HepG2 (cell line): Measurements from ENCODE around the gene ADGRF5. TPM values are rescaled to one million over a fixed set of nuclear protein-coding genes. Genes with fewer than 3 reads are reported as not detected.

Experiments
- AKAP8 ChIP-seq: sonication (generic); formaldehyde crosslinking; IDR thresholded peaks from 2 replicates; pipeline ENCODE4 v1.5.1; 2020; ENCODE audit warnings: mild to moderate bottlenecking, missing genetic modification reagents
- FOXO4 ChIP-seq: sonication (generic); formaldehyde crosslinking; conservative IDR thresholded peaks from 2 replicates; pipeline ENCODE4 v1.8.1; 2023; ENCODE audit warnings: missing genetic modification reagents
- JUN ChIP-seq: sonication (generic); formaldehyde crosslinking; IDR thresholded peaks from 2 replicates; pipeline ENCODE4 v1.4.0; 2020; ENCODE audit warnings: mild to moderate bottlenecking, missing genetic modification reagents
- KLF16 ChIP-seq, 2 experiments: sonication (generic) in 1 of 2; formaldehyde crosslinking in 1 of 2; IDR thresholded peaks; 2 replicates each; pipeline versions ENCODE4 v1.6.1 to v1.8.0; 2016 to 2023; ENCODE audit warnings: missing genetic modification reagents in 2 of 2, missing compliant biosample characterization in 1 of 2
- MLXIP ChIP-seq: sonication (generic); formaldehyde crosslinking; IDR thresholded peaks from 2 replicates; pipeline ENCODE4 v1.9.0; 2021; ENCODE audit warnings: missing genetic modification reagents, borderline replicate concordance
- PAX8 ChIP-seq: sonication (generic); formaldehyde crosslinking; IDR thresholded peaks from 2 replicates; pipeline ENCODE4 v1.8.0; 2022; ENCODE audit warnings: mild to moderate bottlenecking, missing genetic modification reagents, borderline replicate concordance
- RFX1 ChIP-seq: fragments of 450-650 bp; IDR thresholded peaks from 2 replicates; pipeline ENCODE4 v1.6.1; 2017
- SMAD9 ChIP-seq: sonication (generic); formaldehyde crosslinking; IDR thresholded peaks from 2 replicates; pipeline ENCODE4 v1.5.1; 2020; ENCODE audit warnings: mild to moderate bottlenecking, missing genetic modification reagents
- TGIF2 ChIP-seq: IDR thresholded peaks from 2 replicates; pipeline ENCODE4 v1.6.1; 2016; ENCODE audit warnings: control low read depth, missing compliant biosample characterization
- THAP11 ChIP-seq: IDR thresholded peaks from 2 replicates; pipeline ENCODE4 v1.6.1; 2016; ENCODE audit warnings: missing biosample characterization, missing genetic modification reagents
- ZBED4 ChIP-seq: sonication (generic); formaldehyde crosslinking; IDR thresholded peaks from 2 replicates; pipeline ENCODE4 v1.4.0; 2020; ENCODE audit warnings: missing genetic modification reagents, borderline replicate concordance
- ZBTB43 ChIP-seq: sonication (generic); formaldehyde crosslinking; conservative IDR thresholded peaks from 2 replicates; pipeline ENCODE4 v1.4.0; 2020; ENCODE audit warnings: missing genetic modification reagents
- ZBTB7A ChIP-seq: sonication (generic); formaldehyde crosslinking; IDR thresholded peaks from 2 replicates; pipeline ENCODE4 v1.8.0; 2022; ENCODE audit warnings: mild to moderate bottlenecking, missing genetic modification reagents
- ZFP36 ChIP-seq: fragments of 150-350 bp; IDR thresholded peaks from 2 replicates; pipeline ENCODE4 v1.6.1; 2018; ENCODE audit warnings: borderline replicate concordance, low read length, low read depth; ENCODE audit not compliant: partially characterized antibody
- ZNF512B ChIP-seq: sonication (generic); formaldehyde crosslinking; IDR thresholded peaks from 2 replicates; pipeline ENCODE4 v1.5.1; 2020; ENCODE audit warnings: missing genetic modification reagents, mild to moderate bottlenecking, borderline replicate concordance
- ZNF550 ChIP-seq: sonication (generic); formaldehyde crosslinking; IDR thresholded peaks from 2 replicates; pipeline ENCODE4 v1.4.0; 2020; ENCODE audit warnings: mild to moderate bottlenecking, missing genetic modification reagents, borderline replicate concordance
- polyA plus RNA-seq, 8 experiments: library from polyadenylated mRNA; depleted of rRNA in 3 of 8; stranded (reverse) in 7 of 8; unstranded in 1 of 8; fragments of >200 nt; fragmentation: Illumina TruSeq in 4 of 8; extraction: Trizol in 4 of 8; gene quantifications; 2 replicates each; pipeline versions ENCODE4 v1.2.1 to v1.2.3, GENCODE V29; 2011 to 2016; ENCODE audit warnings: low read depth in 4 of 8, missing spikeins in 1 of 8, mixed read lengths in 1 of 8; ENCODE audit not compliant: insufficient read depth in 1 of 8
- total RNA-seq, 5 experiments: library from RNA; depleted of rRNA; stranded (reverse); fragments of >200 nt; fragmentation: Illumina TruSeq; extraction: Trizol; gene quantifications; 2 replicates each; pipeline ENCODE4 v1.2.3, GENCODE V29; 2016; ENCODE audit warnings: low read depth in 1 of 5

Gene ADGRF5
- total and polyA plus RNA-seq, 2 of the 13 experiments (the other 11 are each of a cell fraction or from before 2014, with no cell fraction given) = not detected

- peak; percentile 66; the same call in 1 of the 2 replicates for TF ChIP-seq JUN (CRISPR knock-in tag)
- TF ChIP-seq ZBTB7A = no peak
- TF ChIP-seq SMAD9 = no peak
- 0 out of 2 replicates have a peak, but pooled peaks have one; percentile 54 for TF ChIP-seq TGIF2 (CRISPR knock-in tag)
- no peak for TF ChIP-seq MLXIP
- TF ChIP-seq PAX8 (CRISPR knock-in tag) = no peak
- no peak for TF ChIP-seq ZBTB43 (CRISPR knock-in tag)
- peak in 1 of 2 experiments; percentile 49; a peak in 1 of 4 replicates for TF ChIP-seq KLF16 (CRISPR knock-in tag; IDR thresholded peaks at IDR 0.05)
- TF ChIP-seq ZBED4 (CRISPR knock-in tag) = no peak
- no peak; the same call in 1 of the 2 replicates for TF ChIP-seq ZNF512B (CRISPR knock-in tag)
- TF ChIP-seq ZFP36 = no peak
- no peak for TF ChIP-seq FOXO4 (CRISPR knock-in tag)
- TF ChIP-seq ZNF550 = no peak
- no peak for TF ChIP-seq RFX1
- peak; percentile 65; the same call in 1 of the 2 replicates for TF ChIP-seq THAP11
- no peak for TF ChIP-seq AKAP8 (CRISPR knock-in tag)
These were observed 72.9 kb downstream of the ADGRF5 start (continued) for GRCh38 chr6:46848684-46849360.
